Stimulated activated CD8-positive, alpha-beta memory T cell treated with anti-CD3 and anti-CD28 coated beads, Interleukin-7, amount 100 ng/mL, for 1 hour (primary cell): ENCODE results near the gene MBNL2.

ENCODE experiments used
- DNase-seq, 2 donors: peaks; one replicate each; pipeline ENCODE4 v3.0.0-alpha.2; 2020; ENCODE audit warnings: low read depth in 2 of 2

The MBNL2 gene

DNA sequence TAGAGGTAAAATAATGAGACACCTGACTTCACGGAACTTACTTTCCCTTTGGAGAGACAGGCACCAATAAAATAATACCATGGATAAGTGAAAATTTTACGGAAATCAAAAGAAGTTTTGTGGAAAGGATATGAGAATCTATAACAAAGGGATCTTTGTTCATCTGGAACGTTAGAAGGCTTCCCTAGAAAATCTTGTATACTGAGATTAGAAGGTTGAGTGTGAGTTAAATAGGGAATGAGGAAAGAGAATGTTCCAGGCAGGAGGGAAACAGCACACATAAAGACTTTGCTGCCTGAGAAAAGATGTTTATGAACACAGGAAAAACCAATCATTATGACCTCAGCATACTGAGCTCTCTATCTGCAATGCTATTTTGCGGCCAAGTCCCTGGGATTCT, 192.3 kb downstream of the MBNL2 start:
- no peak for DNase-seq

GRCh38 chr13:97417698-97418097, 195.6 kb downstream of the MBNL2 start:
- DNase-seq: no peak

DNA sequence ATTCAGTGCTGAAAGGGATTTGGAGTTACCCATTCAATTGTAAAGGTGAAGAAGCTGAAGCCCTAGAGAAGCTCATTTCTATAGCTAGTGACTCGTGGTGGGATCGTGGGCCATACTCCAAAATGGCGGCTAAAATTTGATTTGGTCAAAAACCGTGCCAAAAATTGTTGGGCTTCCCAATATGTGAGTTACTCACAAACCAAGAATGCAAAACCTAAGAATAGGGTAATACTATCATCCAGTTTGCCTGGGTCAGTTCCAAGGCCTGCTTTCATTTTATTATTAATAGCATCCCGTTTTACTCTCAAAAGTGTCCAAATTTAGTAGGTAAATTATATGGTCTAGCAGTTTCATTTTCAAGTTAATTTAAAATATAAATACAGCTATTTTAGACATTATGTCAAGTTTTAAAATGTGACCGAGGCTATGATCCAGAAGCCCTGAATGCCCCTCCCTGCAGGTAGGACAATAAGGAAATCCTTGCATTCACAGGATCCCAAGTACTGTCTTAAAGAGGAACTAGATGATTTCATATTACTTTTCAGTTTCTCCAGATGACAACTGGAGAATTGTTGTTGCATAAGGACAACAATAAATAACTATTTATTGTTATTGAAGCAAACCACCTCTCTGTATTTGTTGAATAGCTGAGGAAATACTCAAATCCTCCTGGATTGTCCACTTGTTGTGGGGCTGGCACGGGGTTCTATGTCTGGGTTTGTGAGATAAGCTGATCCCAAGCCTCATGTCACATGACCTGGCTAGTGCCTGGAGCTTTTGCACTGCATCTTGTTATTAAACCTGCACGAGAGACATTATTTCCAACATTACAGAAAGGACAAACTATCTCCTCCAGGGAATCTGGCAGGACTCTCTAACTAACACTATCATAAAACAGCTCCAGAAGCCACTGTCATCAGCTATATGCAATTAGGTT, 200.3 kb downstream of the MBNL2 start:
- no peak for DNase-seq

GRCh38 chr13:97423300-97424045, 201.3 kb downstream of the MBNL2 start:
- DNase-seq: no peak

GRCh38 chr13:97425590-97425989, 203.5 kb downstream of the MBNL2 start:
- no peak for DNase-seq

GRCh38 chr13:97426695-97427094, 204.6 kb downstream of the MBNL2 start:
- DNase-seq: no peak

DNA sequence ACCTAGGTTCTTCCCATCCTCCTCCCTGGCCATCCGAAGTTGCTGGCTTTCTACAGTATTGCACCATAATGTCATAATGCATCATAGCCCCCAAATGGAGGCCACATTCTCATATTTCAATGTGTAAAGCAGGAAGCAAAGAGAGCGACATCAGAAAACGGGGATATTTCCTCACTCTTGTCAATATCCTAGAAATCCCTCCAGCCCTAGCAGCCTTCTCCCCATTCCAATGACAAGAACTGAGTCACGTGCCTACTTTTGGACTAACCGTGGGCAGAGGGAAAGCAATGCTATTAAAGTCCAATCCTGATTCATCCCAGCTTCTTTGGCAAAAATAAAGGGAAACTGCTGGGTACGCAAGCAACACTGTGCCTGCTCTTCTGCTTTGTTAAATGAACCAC, 207.5 kb downstream of the MBNL2 start:
- no peak for DNase-seq

GRCh38 chr13:97430296-97430695, 208.2 kb downstream of the MBNL2 start:
- DNase-seq: no peak

DNA sequence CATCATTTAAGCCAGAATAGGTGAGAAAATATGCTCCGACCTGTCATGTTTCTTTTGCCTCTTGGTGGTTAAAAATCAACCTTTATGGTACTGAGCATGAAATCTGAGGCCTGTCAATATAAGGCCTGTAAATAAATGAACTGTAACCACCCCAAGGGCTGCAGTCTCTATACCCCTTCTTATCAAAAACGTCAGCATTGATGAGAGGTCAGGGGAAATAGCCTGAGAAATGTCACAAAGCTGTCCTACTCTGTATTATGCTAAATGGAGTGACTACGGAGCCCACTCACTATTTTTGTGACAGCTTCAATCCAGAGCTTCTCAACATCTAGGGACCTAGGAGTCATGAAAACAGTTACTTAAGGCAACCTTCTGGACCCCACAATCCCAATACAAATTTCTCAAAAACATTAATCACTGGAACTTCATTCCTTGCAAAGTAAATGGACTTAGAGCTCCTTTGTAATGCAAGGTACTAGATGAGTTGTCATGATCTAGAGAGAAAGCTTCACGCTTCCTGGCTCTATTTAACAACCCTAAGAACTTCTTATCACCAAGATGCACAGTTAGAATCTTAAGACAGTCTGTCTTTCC, 209.1 kb downstream of the MBNL2 start:
- no peak for DNase-seq

DNA sequence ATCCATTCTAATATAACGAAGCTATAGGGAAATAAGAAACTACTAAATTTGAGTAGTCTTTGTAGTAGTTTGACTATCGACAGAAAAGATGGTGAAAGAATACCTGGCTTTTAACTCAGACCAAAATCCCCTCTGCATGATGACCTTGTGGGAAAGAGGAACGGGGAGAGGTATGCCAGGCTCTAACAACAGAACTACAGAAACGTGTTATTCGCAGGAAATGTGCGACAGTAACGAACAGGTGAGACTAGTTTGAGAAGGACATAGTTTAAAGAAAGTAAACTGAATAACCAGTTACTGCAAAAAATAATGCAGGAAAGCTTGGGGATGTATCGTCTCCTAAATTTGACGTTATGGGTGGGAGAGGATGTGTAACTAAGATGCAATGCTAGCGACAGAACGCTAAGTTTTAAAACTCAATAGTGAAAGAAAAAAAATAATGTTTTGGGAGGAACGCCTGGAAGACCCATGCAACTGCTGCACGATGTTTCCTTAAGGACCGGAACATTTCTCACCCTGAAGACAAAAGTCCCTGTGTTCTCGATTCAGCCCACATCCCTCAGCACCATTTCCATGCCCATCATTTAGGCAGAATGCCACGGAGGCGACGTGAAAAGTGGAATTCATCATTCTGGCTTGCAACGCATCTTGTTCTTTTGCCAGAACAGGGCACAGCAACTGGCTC, 210.2 kb downstream of the MBNL2 start:
- no peak for DNase-seq

DNA sequence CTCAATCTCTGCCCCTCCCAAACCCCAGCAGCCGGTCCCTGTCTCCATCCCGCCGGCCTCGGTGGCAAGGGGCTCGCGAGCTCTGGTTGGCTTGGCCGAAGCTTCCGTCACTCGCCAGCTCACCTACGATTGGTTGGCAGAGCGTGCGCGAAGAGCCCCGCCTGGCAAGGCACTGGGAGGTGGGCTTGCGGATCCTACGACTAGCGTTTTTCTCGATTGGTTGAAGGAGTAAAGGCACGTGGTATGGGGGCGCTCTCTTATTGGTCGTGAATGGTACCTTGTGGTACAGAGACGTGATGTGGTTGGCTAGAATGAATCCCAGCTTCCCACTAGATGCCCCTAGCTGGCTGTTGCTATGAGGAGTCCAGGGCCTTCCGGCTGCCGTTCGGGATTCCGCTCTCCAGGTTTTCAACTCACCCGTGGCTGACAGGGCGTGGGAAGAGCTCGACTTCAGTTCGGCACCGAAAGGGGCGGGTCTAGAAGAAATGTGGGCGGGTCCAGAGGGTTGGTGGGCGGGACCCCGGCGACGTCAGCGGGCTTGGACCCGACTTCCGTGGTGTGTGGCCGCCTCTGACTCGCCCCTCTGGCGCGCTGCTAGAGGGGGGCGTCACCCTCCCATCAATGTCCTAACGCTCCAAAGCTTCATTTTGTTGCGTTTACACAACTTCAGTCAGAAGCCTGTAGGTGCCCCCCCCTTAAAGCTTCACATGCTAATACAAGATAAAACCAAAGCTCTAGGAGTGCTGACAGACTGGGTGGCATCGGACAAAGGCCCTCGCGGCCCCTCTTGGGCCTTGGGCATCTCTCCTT, 211.0 kb downstream of the MBNL2 start:
- peak; percentile 95 to 99 for DNase-seq

DNA sequence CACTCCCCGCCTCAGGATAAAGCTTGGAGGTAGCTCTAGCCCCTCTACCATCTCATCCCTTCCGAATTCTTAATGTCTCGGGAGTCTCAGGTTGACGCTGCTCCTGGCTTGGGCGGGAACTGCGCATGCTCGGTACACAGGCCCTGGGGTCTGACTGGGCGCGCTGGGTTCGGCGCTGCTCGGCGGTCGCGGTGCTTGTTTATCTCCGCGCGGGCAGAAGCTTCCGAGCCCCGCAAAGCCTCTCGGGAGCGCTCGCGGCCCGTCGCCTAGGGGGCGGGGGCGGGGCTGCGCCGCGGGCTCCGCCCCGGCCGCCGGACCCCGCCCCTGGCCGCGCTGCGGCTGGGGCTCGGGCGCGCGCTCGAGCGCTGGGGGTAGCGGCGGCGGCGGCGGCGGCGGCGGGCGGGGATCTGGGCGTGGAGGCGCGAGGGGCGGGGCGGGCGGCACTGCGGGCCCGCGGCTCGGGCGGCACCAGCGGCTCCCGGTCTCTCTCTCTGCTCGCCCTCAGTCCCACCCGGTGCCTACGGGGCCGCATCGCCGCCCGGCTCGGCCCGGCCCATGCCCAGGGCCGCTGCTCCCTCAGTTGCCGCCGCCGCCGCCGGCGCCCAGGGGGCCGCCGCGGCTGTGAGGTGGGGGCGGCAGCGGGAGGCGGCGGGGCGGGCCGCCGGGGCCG, 211.7 kb downstream of the MBNL2 start, which contains the start of gene RAP2A:
RAP2A (plus strand) TSS at position 443 of the 670 bp plus-strand sequence. CDS start 302 bp downstream, outside the sequence.
- DNase-seq: peak; percentile 79

DNA sequence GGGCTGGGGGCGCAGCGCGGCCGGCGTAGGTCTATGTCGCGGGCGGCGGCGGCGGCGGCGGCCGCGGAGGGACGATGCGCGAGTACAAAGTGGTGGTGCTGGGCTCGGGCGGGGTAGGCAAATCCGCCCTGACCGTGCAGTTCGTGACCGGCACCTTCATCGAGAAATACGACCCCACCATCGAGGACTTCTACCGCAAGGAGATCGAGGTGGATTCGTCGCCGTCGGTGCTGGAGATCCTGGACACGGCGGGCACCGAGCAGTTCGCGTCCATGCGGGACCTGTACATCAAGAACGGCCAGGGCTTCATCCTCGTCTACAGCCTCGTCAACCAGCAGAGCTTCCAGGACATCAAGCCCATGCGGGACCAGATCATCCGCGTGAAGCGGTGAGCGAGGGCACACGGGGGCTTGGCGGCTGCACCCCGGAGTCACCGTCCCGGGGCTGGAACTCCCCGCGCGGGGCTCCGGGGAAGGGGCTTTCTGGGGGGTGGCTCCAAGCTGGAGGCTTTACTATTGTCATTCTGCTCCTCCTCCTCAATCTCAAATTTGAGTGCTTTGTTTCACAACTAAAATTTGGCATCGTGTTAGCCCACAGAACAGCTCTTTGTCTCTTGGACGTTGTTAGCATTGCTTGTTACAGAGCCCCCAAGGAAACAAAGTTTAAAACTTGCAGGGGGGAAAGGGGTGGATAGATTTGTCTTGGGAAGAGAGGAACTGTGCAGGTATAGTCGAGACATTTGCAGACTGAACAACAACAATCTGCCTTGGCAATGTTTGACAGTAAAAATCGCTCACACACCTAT, 212.5 kb downstream of the MBNL2 start:
- DNase-seq: peak; percentile 4 to 14

GRCh38 chr13:97435323-97435722, 213.2 kb downstream of the MBNL2 start:
- DNase-seq: no peak

GRCh38 chr13:97435794-97436193, 213.7 kb downstream of the MBNL2 start:
- no peak for DNase-seq

GRCh38 chr13:97436845-97437244, 214.7 kb downstream of the MBNL2 start:
- no peak for DNase-seq

DNA sequence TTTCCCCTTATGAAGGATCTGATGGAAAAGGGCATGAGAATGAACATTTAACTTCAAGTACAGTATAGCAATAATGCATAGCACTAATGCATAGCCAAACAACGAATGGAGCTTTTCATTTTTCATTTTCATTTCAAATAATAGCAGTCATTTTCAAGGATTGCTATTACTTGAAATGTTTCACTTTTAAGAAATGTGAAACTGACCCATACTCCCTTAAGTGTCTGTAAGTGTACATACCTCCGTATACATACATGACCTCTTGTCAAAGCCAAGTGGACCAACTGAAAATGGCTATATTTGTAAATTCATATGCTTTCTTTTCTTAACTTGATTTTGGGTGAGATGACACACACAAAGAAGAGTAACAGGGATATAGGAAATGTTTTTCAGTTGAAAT, 215.6 kb downstream of the MBNL2 start:
- no peak for DNase-seq

DNA sequence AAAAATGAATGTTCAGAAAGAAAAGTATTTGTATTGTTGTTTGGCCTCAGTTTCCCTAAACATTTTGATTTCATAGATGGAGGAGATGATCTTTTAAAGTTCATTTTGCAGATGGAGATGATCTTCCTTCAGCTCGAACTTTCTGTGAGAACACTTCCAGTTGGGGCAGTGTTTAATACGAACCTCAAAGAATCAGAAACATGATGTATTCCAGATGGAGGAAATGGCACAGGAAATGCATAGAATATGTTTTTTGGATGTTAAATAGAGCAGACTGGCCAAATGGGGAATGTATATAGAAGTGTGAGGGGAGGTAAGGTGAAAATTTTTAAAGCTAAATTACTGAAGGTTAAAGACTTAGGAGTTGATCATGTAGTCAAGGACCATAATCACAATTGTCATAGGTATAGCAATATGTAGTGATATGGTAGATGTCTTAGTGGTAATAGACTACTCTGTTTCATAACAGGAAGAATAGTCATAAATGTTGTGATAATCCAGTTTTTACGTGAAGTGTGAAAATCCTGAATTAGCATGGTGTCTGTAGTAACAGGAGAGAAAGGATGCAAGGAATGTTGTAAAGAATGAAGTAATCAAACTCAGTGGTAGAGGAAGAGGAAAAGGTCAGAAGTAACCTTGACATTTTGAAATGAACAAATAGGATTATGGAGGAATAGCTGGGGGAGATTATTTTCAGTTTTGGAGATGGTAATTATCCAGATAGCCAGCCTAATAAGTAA, 216.9 kb downstream of the MBNL2 start:
- DNase-seq: no peak
